ENCODE results near the gene ADGRV1.

The ADGRV1 gene

GRCh38 chr5:91188755-91189154, 630.2 kb downstream of the ADGRV1 start:
- DNase-seq (ENCODE audit: low spot score), result no peak
- no peak overlapping the region for H3K4me3 ChIP-seq
- TF ChIP-seq CTCF (IDR thresholded peaks at IDR 0.05), result no peak
- H3K27ac ChIP-seq, result no peak overlapping the region

- Histone ChIP-seq H3K4me3 (peak overlapping the region; percentile 54), H3K27ac (peak overlapping the region in 1 of 2 donors; percentile 54)
- TF ChIP-seq CTCF (IDR thresholded peaks at IDR 0.05), result no peak
- DNase-seq (ENCODE audit: low spot score), result no peak
These were observed 631.1 kb downstream of the ADGRV1 start for GRCh38 chr5:91189480-91190313.

- peak overlapping the region in 1 of 2 donors; percentile 54 for H3K27ac ChIP-seq
- no peak for DNase-seq (ENCODE audit: low spot score)
- peak overlapping the region; percentile 54 for H3K4me3 ChIP-seq
- no peak for TF ChIP-seq CTCF (IDR thresholded peaks at IDR 0.05)
These were observed 631.7 kb downstream of the ADGRV1 start for GRCh38 chr5:91190314-91190690.

- DNase-seq (ENCODE audit: low spot score), result no peak
- no peak for TF ChIP-seq CTCF (IDR thresholded peaks at IDR 0.05)
- Histone ChIP-seq H3K4me3 (no peak overlapping the region), H3K27ac (no peak overlapping the region)
These were observed 636.3 kb downstream of the ADGRV1 start for GRCh38 chr5:91194824-91195381.

- no peak overlapping the region for H3K4me3 ChIP-seq
- DNase-seq (ENCODE audit: low spot score), result no peak
- TF ChIP-seq CTCF (IDR thresholded peaks at IDR 0.05), result no peak
- H3K27ac ChIP-seq, result no peak overlapping the region
These were observed 642.1 kb downstream of the ADGRV1 start for GRCh38 chr5:91200692-91201091.

GRCh38 chr5:91206103-91206502, 647.5 kb downstream of the ADGRV1 start:
- DNase-seq (ENCODE audit: low spot score), result no peak
- Histone ChIP-seq H3K27ac (no peak overlapping the region), H3K4me3 (no peak overlapping the region)
- no peak for TF ChIP-seq CTCF (IDR thresholded peaks at IDR 0.05)

- Histone ChIP-seq H3K27ac (no peak overlapping the region), H3K4me3 (no peak overlapping the region)
- DNase-seq (ENCODE audit: low spot score), result no peak
- no peak for TF ChIP-seq CTCF (IDR thresholded peaks at IDR 0.05)
These were observed 648.1 kb downstream of the ADGRV1 start for GRCh38 chr5:91206734-91207133.
